ENCODE measurements around the gene TNFRSF4. TPM values are rescaled to one million over a fixed set of nuclear protein-coding genes. Genes with fewer than 3 reads are reported as not detected.

TNFRSF4 gene
- polyA plus RNA-seq, 2 of the 4 experiments (the other 2 are of a cell fraction), result not detected

DNA sequence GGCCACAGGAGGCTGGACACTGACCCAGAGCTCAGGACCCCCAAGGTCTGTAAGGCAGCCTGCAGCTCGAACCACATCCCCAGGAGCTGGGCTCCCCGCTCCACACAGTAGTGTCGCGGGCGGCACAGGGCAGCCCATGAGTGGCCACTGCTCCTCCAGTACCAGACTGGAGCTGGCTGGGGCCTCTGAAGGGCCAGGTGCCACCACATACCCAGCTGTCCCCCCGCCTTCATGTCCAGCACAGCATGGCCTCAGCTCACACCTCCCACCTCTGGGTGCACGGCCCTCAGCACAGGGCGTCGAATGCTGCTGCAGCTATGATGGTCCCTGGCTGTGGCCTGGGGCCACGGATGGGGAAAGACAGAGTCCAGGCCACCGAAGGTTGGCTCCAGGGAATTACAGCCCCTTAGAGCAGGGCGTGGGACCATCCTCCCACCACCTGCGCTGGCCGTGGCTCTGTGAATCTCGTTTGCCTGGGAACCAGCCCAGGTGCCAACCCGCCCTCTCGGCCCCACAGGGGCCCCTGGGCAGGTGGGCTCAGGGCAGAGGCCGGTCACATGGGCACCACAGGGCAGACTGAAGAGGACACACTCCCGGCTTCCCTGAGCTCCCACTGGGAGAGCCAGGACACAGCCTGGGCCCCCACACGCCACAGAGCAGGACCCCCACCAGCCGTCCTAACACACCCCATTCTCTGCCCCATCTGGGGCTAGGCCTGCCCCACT lies 2.1 kb upstream of the TNFRSF4 start:
- ChIA-PET CTCF (no interaction called here), POLR2A (interaction anchor here (1.4 kb wide), 1 partner anchor 15 kb away, joined by 3 read pairs; no protein-coding TSS in a partner anchor)
- TF ChIP-seq, protein P1, sequence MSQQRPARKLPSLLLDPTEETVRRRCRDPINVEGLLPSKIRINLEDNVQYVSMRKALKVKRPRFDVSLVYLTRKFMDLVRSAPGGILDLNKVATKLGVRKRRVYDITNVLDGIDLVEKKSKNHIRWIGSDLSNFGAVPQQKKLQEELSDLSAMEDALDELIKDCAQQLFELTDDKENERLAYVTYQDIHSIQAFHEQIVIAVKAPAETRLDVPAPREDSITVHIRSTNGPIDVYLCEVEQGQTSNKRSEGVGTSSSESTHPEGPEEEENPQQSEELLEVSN (IDR thresholded peaks at IDR 0.05; ENCODE audit: borderline replicate concordance, low read depth), result no peak
- TF ChIP-seq, protein P2, sequence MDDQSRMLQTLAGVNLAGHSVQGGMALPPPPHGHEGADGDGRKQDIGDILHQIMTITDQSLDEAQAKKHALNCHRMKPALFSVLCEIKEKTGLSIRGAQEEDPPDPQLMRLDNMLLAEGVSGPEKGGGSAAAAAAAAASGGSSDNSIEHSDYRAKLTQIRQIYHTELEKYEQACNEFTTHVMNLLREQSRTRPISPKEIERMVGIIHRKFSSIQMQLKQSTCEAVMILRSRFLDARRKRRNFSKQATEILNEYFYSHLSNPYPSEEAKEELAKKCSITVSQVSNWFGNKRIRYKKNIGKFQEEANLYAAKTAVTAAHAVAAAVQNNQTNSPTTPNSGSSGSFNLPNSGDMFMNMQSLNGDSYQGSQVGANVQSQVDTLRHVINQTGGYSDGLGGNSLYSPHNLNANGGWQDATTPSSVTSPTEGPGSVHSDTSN (IDR thresholded peaks at IDR 0.05), result no peak
- TF ChIP-seq RCOR1 (IDR thresholded peaks at IDR 0.05; ENCODE audit: low read depth, low read length) (no peak), BHLHE40 (IDR thresholded peaks at IDR 0.05; ENCODE audit: low read depth, low read length) (no peak), ZC3H11A (IDR thresholded peaks at IDR 0.05) (no peak), FOSL2 (IDR thresholded peaks at IDR 0.05) (no peak), FOSL2 (CRISPR knock-in tag; IDR thresholded peaks at IDR 0.05) (no peak), ZSCAN20 (CRISPR knock-in tag; IDR thresholded peaks at IDR 0.05) (no peak), NFE2L2 (conservative IDR thresholded peaks at IDR 0.05; ENCODE audit: low read length) (no peak), JUNB (IDR thresholded peaks at IDR 0.05) (no peak), JUN (IDR thresholded peaks at IDR 0.05) (no peak), RAD21 (conservative IDR thresholded peaks at IDR 0.05 in 1 of 2, IDR thresholded peaks at IDR 0.05 in 1 of 2) (no peak), SREBF2 (IDR thresholded peaks at IDR 0.05) (no peak), TFCP2L1 (CRISPR knock-in tag; IDR thresholded peaks at IDR 0.05) (no peak), HDAC2 (IDR thresholded peaks at IDR 0.05) (no peak), ZFP36 (IDR thresholded peaks at IDR 0.05; ENCODE audit: borderline replicate concordance, partially characterized antibody) (no peak), NPAS2 (CRISPR knock-in tag; IDR thresholded peaks at IDR 0.05; ENCODE audit: borderline replicate concordance) (no peak)
- no peak overlapping the region for H3K27ac ChIP-seq
- no peaks in the 10 kb centered on the region for H3K4me1 ChIP-seq
- no peaks in the 10 kb centered on the region for H3K9me3 ChIP-seq
- no peak overlapping the region for H3K4me3 ChIP-seq
- DNase-seq (ENCODE audit: low read depth in 1 of 2, low spot score in 1 of 2) (no peak), FAIRE-seq (no peak), ATAC-seq (peak; percentile 19 to 25; a peak in 1 of 6 replicates)
- 85% methylated on average over 10 of the region's 21 CpGs for WGBS (ENCODE audit: missing lambda C conversion rate)
- H3K4me2 ChIP-seq, result no peak overlapping the region

DNA sequence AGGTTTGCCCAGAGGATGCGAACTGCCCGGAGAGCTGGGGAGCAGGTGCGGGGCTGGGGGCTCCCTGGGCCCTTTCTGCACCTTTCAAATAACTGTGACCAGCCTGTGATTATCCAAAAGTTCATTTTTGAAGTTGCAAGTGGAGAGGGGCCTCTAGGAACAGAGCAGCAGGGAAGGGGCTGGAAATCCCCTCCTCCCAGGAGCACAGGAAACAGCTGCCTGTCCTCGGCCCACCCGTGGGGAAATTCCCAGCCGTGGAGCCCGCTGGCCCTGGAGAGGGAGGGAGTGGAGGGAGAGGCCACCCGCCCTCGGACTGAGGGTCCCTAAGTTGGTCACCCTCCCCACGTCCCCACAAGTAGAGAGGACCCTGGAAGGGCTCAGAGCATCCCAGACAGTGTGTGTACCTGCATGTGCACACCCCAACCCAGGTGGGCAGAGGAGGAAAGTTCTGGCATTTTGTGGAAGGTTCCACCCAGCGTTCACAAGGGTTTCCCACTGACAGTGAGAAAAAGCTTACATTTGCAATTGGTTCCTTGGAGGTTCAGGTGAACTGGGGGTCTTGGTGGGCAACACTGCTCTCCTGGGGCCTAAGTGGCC lies 1.2 kb upstream of the TNFRSF4 start:
- Histone ChIP-seq H3K4me3 (no peak overlapping the region), H3K9me3 (no peaks in the 10 kb centered on the region), H3K27ac (no peak overlapping the region), H3K4me2 (no peak overlapping the region), H3K4me1 (no peaks in the 10 kb centered on the region)
- ChIA-PET POLR2A (interaction anchor here (1.4 kb wide), 1 partner anchor 16 kb away, joined by 3 read pairs; no protein-coding TSS in a partner anchor), CTCF (no interaction called here)
- TF ChIP-seq MAZ (IDR thresholded peaks at IDR 0.05; ENCODE audit: borderline replicate concordance, low read depth, low read length) (no peak), NFE2L2 (conservative IDR thresholded peaks at IDR 0.05; ENCODE audit: low read length) (no peak), JUN (IDR thresholded peaks at IDR 0.05) (no peak)
- TF ChIP-seq, protein P3, sequence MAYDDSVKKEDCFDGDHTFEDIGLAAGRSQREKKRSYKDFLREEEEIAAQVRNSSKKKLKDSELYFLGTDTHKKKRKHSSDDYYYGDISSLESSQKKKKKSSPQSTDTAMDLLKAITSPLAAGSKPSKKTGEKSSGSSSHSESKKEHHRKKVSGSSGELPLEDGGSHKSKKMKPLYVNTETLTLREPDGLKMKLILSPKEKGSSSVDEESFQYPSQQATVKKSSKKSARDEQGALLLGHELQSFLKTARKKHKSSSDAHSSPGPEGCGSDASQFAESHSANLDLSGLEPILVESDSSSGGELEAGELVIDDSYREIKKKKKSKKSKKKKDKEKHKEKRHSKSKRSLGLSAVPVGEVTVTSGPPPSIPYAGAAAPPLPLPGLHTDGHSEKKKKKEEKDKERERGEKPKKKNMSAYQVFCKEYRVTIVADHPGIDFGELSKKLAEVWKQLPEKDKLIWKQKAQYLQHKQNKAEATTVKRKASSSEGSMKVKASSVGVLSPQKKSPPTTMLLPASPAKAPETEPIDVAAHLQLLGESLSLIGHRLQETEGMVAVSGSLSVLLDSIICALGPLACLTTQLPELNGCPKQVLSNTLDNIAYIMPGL (CRISPR knock-in tag; IDR thresholded peaks at IDR 0.05; ENCODE audit: borderline replicate concordance), result no peak
- WGBS (ENCODE audit: missing lambda C conversion rate), result 67% methylated on average over 3 of the region's 11 CpGs
- no peak for FAIRE-seq
- DNase-seq (ENCODE audit: low read depth in 1 of 2, low spot score in 1 of 2), result no peak
- no peak for ATAC-seq

Measured in A549 (cell line).